Transverse colon (tissue), 3 donors: ENCODE measurements around the gene C1QTNF9B.
"Not testable (repeated sequence)": the region's sequence is repeated elsewhere in the genome, so short reads cannot be mapped to it uniquely, and the experiment has no call there.

Source experiments
- POLR2A ChIP-seq: fragments of 450-650 bp; IDR thresholded peaks from one replicate; pipeline ENCODE4 v1.6.1; 2016; ENCODE audit warnings: antibody characterized with exemption, mild to moderate bottlenecking, moderate library complexity
- POLR2AphosphoS5 ChIP-seq, 3 donors: sonication (generic); formaldehyde crosslinking; IDR thresholded peaks; one replicate each; pipeline ENCODE4 v1.6.1; 2016; ENCODE audit warnings: antibody characterized with exemption in 3 of 3

- not testable (repeated sequence) for TF ChIP-seq POLR2A; POLR2AphosphoS5 (IDR thresholded peaks at IDR 0.05)
Measured at GRCh38 chr13:23880493-23881401, 16.6 kb downstream of the C1QTNF9B start.
